ENCODE measurements around the gene CYLD.

The CYLD gene

GRCh38 chr16:50741225-50741780 lies 583 bp upstream of the CYLD start:
- no peak for DNase-seq

GRCh38 chr16:50742576-50743200 lies 802 bp downstream of the CYLD start:
- peak; percentile 31 to 53 for DNase-seq

GRCh38 chr16:50743581-50744225 lies 1.8 kb downstream of the CYLD start:
- DNase-seq = peak; percentile 28 to 55

- no peak for DNase-seq
Observed at GRCh38 chr16:50744881-50745280, 3.0 kb downstream of the CYLD start.

- no peak for DNase-seq
Observed at GRCh38 chr16:50745940-50746339, 4.1 kb downstream of the CYLD start.

GRCh38 chr16:50747207-50747956 lies 5.5 kb downstream of the CYLD start:
- peak; percentile 31 to 51 for DNase-seq

- no peak for DNase-seq
Observed at GRCh38 chr16:50751528-50751927, 9.6 kb downstream of the CYLD start.

- no peak for DNase-seq
Observed at GRCh38 chr16:50752471-50753235, 10.8 kb downstream of the CYLD start.

GRCh38 chr16:50756473-50756872 lies 14.6 kb downstream of the CYLD start:
- no peak for DNase-seq

- DNase-seq = peak; percentile 11 to 12
Observed at GRCh38 chr16:50761267-50761666, 19.4 kb downstream of the CYLD start.

GRCh38 chr16:50762241-50762640 lies 20.4 kb downstream of the CYLD start:
- DNase-seq = no peak

GRCh38 chr16:50763211-50763610 lies 21.3 kb downstream of the CYLD start:
- DNase-seq = no peak

GRCh38 chr16:50765260-50765659 lies 23.4 kb downstream of the CYLD start:
- no peak for DNase-seq

- DNase-seq = no peak
Observed at GRCh38 chr16:50765861-50766260, 24.0 kb downstream of the CYLD start.

GRCh38 chr16:50767197-50767596 lies 25.3 kb downstream of the CYLD start:
- DNase-seq = no peak

- no peak for DNase-seq
Observed at GRCh38 chr16:50771366-50771765, 29.5 kb downstream of the CYLD start.

GRCh38 chr16:50774405-50774804 lies 32.5 kb downstream of the CYLD start:
- DNase-seq = no peak

GRCh38 chr16:50774960-50775359 lies 33.1 kb downstream of the CYLD start:
- no peak for DNase-seq

GRCh38 chr16:50776037-50776436 lies 34.2 kb downstream of the CYLD start:
- DNase-seq = no peak

- no peak for DNase-seq
Observed at GRCh38 chr16:50778284-50779163, 36.6 kb downstream of the CYLD start.

GRCh38 chr16:50781043-50781442 lies 39.2 kb downstream of the CYLD start:
- DNase-seq = no peak

GRCh38 chr16:50781518-50781917 lies 39.6 kb downstream of the CYLD start:
- DNase-seq = no peak

All from inflammatory macrophage treated with lipopolysaccharide for 1 hour (primary cell).